Measurements from ENCODE around the gene NAALADL2.
"Not testable (repeated sequence)": the region's sequence is repeated elsewhere in the genome, so short reads cannot be mapped to it uniquely, and the experiment has no call there.

DNA sequence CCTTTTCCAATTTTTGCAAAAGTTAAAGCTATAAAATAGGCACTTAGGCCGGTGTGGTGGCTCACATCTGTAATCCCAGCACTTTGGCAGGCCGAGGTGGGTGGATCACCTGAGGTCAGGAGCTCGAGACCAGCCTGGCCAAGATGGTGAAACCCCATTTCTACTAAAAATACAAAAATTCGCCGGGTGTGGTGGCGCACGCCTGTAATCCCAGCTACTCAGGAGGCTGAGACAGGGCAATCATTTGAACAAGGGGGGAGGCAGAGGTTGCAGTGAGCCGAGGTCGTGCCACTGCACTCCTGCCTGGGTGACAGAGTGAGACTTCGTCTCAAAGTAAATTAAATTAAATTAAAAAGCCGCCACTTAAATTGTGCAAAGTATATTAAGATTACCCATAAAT lies 412.3 kb downstream of the NAALADL2 start:
- TF ChIP-seq POLR2AphosphoS5 (IDR thresholded peaks at IDR 0.05; ENCODE audit: borderline replicate concordance, low read depth, low read length); EZH2 (IDR thresholded peaks at IDR 0.05): not testable (repeated sequence)
